ENCODE results near the gene FLNA. TPM values are rescaled to one million over a fixed set of nuclear protein-coding genes. Genes with fewer than 3 reads are reported as not detected.

The FLNA gene
- total RNA-seq, 1 donor = 3,431 TPM

- no peaks in the 10 kb centered on the region for H3K9me3 ChIP-seq (ENCODE audit: low read depth, low read length)
- peaks cover 95% of the 10 kb centered on the region for H3K36me3 ChIP-seq (ENCODE audit: insufficient read depth, low read length)
- no peak for DNase-seq (ENCODE audit: insufficient read length, low spot score, missing footprints)
- peaks cover 91% of the 10 kb centered on the region for H3K79me2 ChIP-seq (ENCODE audit: insufficient read depth, low read length)
- no peak for TF ChIP-seq CTCF (IDR thresholded peaks at IDR 0.05; ENCODE audit: extremely low read depth, low read depth, low read length)
- H3K4me2 ChIP-seq (ENCODE audit: insufficient read depth, low read length) = no peak overlapping the region
- H4K20me1 ChIP-seq (ENCODE audit: insufficient read depth, low read length) = peaks cover 67% of the 10 kb centered on the region
- no peaks in the 10 kb centered on the region for H3K27me3 ChIP-seq (ENCODE audit: insufficient read depth, low read length)
- H3K27ac ChIP-seq (ENCODE audit: low read depth, low read length) = no peak overlapping the region
- H3K4me1 ChIP-seq (ENCODE audit: insufficient read depth, low read length) = no peaks in the 10 kb centered on the region
- no peak overlapping the region for H3K4me3 ChIP-seq (ENCODE audit: insufficient read depth, low read length)
- H2AFZ ChIP-seq (ENCODE audit: low read length) = no peak overlapping the region
Observed at GRCh38 chrX:154362085-154362742, 12.2 kb downstream of the FLNA start.

GRCh38 chrX:154360155-154360713 lies 14.2 kb downstream of the FLNA start:
- no peaks in the 10 kb centered on the region for H3K9me3 ChIP-seq (ENCODE audit: low read depth, low read length)

GRCh38 chrX:154359362-154360154 lies 14.9 kb downstream of the FLNA start:
- H3K79me2 ChIP-seq (ENCODE audit: insufficient read depth, low read length) = peaks cover 70% of the 10 kb centered on the region
- no peak for TF ChIP-seq CTCF (IDR thresholded peaks at IDR 0.05; ENCODE audit: extremely low read depth, low read depth, low read length)
- H3K27me3 ChIP-seq (ENCODE audit: insufficient read depth, low read length) = no peaks in the 10 kb centered on the region
- no peaks in the 10 kb centered on the region for H3K4me1 ChIP-seq (ENCODE audit: insufficient read depth, low read length)
- no peak overlapping the region for H3K27ac ChIP-seq (ENCODE audit: low read depth, low read length)
- H3K4me3 ChIP-seq (ENCODE audit: insufficient read depth, low read length) = no peak overlapping the region
- no peaks in the 10 kb centered on the region for H3K9me3 ChIP-seq (ENCODE audit: low read depth, low read length)
- H4K20me1 ChIP-seq (ENCODE audit: insufficient read depth, low read length) = peaks cover 74% of the 10 kb centered on the region
- H3K36me3 ChIP-seq (ENCODE audit: insufficient read depth, low read length) = peaks cover 91% of the 10 kb centered on the region
- no peak for DNase-seq (ENCODE audit: insufficient read length, low spot score, missing footprints)
- H2AFZ ChIP-seq (ENCODE audit: low read length) = no peak overlapping the region
- H3K4me2 ChIP-seq (ENCODE audit: insufficient read depth, low read length) = no peak overlapping the region

More at GRCh38 chrX:154360155-154360713, 14.2 kb downstream of the FLNA start:
- Histone ChIP-seq H3K79me2 (ENCODE audit: insufficient read depth, low read length) (peaks cover 77% of the 10 kb centered on the region), H4K20me1 (ENCODE audit: insufficient read depth, low read length) (peaks cover 72% of the 10 kb centered on the region), H3K27ac (ENCODE audit: low read depth, low read length) (no peak overlapping the region), H3K36me3 (ENCODE audit: insufficient read depth, low read length) (peaks cover 92% of the 10 kb centered on the region), H3K4me2 (ENCODE audit: insufficient read depth, low read length) (no peak overlapping the region), H3K4me3 (ENCODE audit: insufficient read depth, low read length) (no peak overlapping the region), H3K4me1 (ENCODE audit: insufficient read depth, low read length) (no peaks in the 10 kb centered on the region), H2AFZ (ENCODE audit: low read length) (no peak overlapping the region), H3K27me3 (ENCODE audit: insufficient read depth, low read length) (no peaks in the 10 kb centered on the region)
- no peak for TF ChIP-seq CTCF (IDR thresholded peaks at IDR 0.05; ENCODE audit: extremely low read depth, low read depth, low read length)
- DNase-seq (ENCODE audit: insufficient read length, low spot score, missing footprints) = no peak

GRCh38 chrX:154358829-154359228 lies 15.6 kb downstream of the FLNA start:
- Histone ChIP-seq H3K9me3 (ENCODE audit: low read depth, low read length) (no peaks in the 10 kb centered on the region), H4K20me1 (ENCODE audit: insufficient read depth, low read length) (peaks cover 69% of the 10 kb centered on the region), H3K4me2 (ENCODE audit: insufficient read depth, low read length) (no peak overlapping the region), H3K79me2 (ENCODE audit: insufficient read depth, low read length) (peaks cover 63% of the 10 kb centered on the region), H3K4me3 (ENCODE audit: insufficient read depth, low read length) (no peak overlapping the region), H3K27ac (ENCODE audit: low read depth, low read length) (no peak overlapping the region), H2AFZ (ENCODE audit: low read length) (no peak overlapping the region), H3K4me1 (ENCODE audit: insufficient read depth, low read length) (no peaks in the 10 kb centered on the region), H3K36me3 (ENCODE audit: insufficient read depth, low read length) (peaks cover 92% of the 10 kb centered on the region), H3K27me3 (ENCODE audit: insufficient read depth, low read length) (no peaks in the 10 kb centered on the region)
- no peak for TF ChIP-seq CTCF (IDR thresholded peaks at IDR 0.05; ENCODE audit: extremely low read depth, low read depth, low read length)
- DNase-seq (ENCODE audit: insufficient read length, low spot score, missing footprints) = no peak

Measured in osteoblast (primary cell).